Measurements from ENCODE around the gene LCN15.

Gene LCN15

GRCh38 chr9:136807281-136808074 lies 43.2 kb upstream of the LCN15 start, which contains the start of gene RABL6 (continued):
- TF ChIP-seq ZBTB17 (tag by site-specific recombination; IDR thresholded peaks at IDR 0.05) (no peak), KLF9 (tag by site-specific recombination; IDR thresholded peaks at IDR 0.05; ENCODE audit: low read depth) (0 out of 2 replicates have a peak, but pooled peaks have one; percentile 30), ZXDB (tag by site-specific recombination; IDR thresholded peaks at IDR 0.05) (peak; percentile 59), ZEB2 (tag by site-specific recombination; IDR thresholded peaks at IDR 0.05) (peak; percentile 72; the same call in 1 of the 2 replicates), ZNF2 (tag by site-specific recombination; IDR thresholded peaks at IDR 0.05) (peak; percentile 73), ZBTB8A (tag by site-specific recombination; IDR thresholded peaks at IDR 0.05) (peak; percentile 58), ZNF501 (tag by site-specific recombination; IDR thresholded peaks at IDR 0.05) (peak; percentile 40; the same call in 1 of the 2 replicates), ZSCAN30 (tag by site-specific recombination; IDR thresholded peaks at IDR 0.05) (no peak), ZNF202 (tag by site-specific recombination; IDR thresholded peaks at IDR 0.05; ENCODE audit: borderline replicate concordance) (no peak), ZBTB48 (tag by site-specific recombination; IDR thresholded peaks at IDR 0.05) (peak; percentile 42; the same call in 1 of the 2 replicates), ZNF341 (tag by site-specific recombination; IDR thresholded peaks at IDR 0.05; ENCODE audit: low read depth) (peak; percentile 68), KLF1 (tag by site-specific recombination; IDR thresholded peaks at IDR 0.05) (peak; percentile 90), ZNF561 (tag by site-specific recombination; IDR thresholded peaks at IDR 0.05; ENCODE audit: borderline replicate concordance) (peak; percentile 58; the same call in 1 of the 2 replicates), PATZ1 (tag by site-specific recombination; IDR thresholded peaks at IDR 0.05) (peak; percentile 60), ZNF704 (tag by site-specific recombination; IDR thresholded peaks at IDR 0.05) (no peak), EGR2 (tag by site-specific recombination; IDR thresholded peaks at IDR 0.05; ENCODE audit: low read depth) (peak; percentile 66), ZNF114 (tag by site-specific recombination; IDR thresholded peaks at IDR 0.05) (no peak), ZNF24 (tag by site-specific recombination; IDR thresholded peaks at IDR 0.05) (no peak), ZBTB26 (tag by site-specific recombination; optimal IDR thresholded peaks at IDR 0.05) (peak; percentile 72), ZNF354C (tag by site-specific recombination; IDR thresholded peaks at IDR 0.05; ENCODE audit: borderline replicate concordance, low read depth) (no peak), PRDM10 (tag by site-specific recombination; IDR thresholded peaks at IDR 0.05) (peak; percentile 43; the same call in 1 of the 2 replicates), ZNF169 (tag by site-specific recombination; IDR thresholded peaks at IDR 0.05) (no peak), SP7 (tag by site-specific recombination; IDR thresholded peaks at IDR 0.05) (peak; percentile 39; the same call in 1 of the 2 replicates), ZNF623 (tag by site-specific recombination; IDR thresholded peaks at IDR 0.05) (0 out of 2 replicates have a peak, but pooled peaks have one; percentile 8), ZNF223 (tag by site-specific recombination; IDR thresholded peaks at IDR 0.05) (0 out of 2 replicates have a peak, but pooled peaks have one; percentile 29), ZNF600 (tag by site-specific recombination; IDR thresholded peaks at IDR 0.05) (peak; percentile 94), ZBTB20 (tag by site-specific recombination; IDR thresholded peaks at IDR 0.05) (peak; percentile 71), KLF8 (tag by site-specific recombination; IDR thresholded peaks at IDR 0.05) (peak; percentile 54), ZNF510 (tag by site-specific recombination; IDR thresholded peaks at IDR 0.05; ENCODE audit: insufficient replicate concordance) (no peak)

All from HEK293 (cell line).